Glutamatergic neuron (in vitro differentiated cells): ENCODE measurements around the gene TIAM2. TPM values are rescaled to one million over a fixed set of nuclear protein-coding genes. Genes with fewer than 3 reads are reported as not detected.

Experiments used
- DNase-seq: peaks from one replicate; pipeline ENCODE4 v3.0.0; 2022
- H3K27ac Mint-ChIP-seq: one replicate; pipeline ENCODE4 v1.8.0; 2020; ENCODE audit warnings: mild to moderate bottlenecking, mixed read lengths, inconsistent platforms; ENCODE audit not compliant: unreplicated experiment
- H3K27me3 Mint-ChIP-seq: one replicate; pipeline ENCODE4 v1.8.0; 2020; ENCODE audit warnings: mild to moderate bottlenecking, moderate library complexity, mixed read lengths, inconsistent platforms; ENCODE audit not compliant: unreplicated experiment
- H3K36me3 Mint-ChIP-seq: one replicate; pipeline ENCODE4 v1.8.0; 2020; ENCODE audit warnings: mild to moderate bottlenecking, mixed read lengths, inconsistent platforms; ENCODE audit not compliant: unreplicated experiment
- H3K4me1 Mint-ChIP-seq: one replicate; pipeline ENCODE4 v1.8.0; 2020; ENCODE audit warnings: mild to moderate bottlenecking, low read depth, mixed read lengths, inconsistent platforms; ENCODE audit not compliant: unreplicated experiment
- H3K4me3 Mint-ChIP-seq: one replicate; pipeline ENCODE4 v1.8.0; 2020; ENCODE audit warnings: mild to moderate bottlenecking, mixed read lengths, inconsistent platforms; ENCODE audit not compliant: unreplicated experiment
- H3K9me3 Mint-ChIP-seq: one replicate; pipeline ENCODE4 v1.8.0; 2020; ENCODE audit warnings: mild to moderate bottlenecking, moderate library complexity, mixed read lengths, inconsistent platforms; ENCODE audit not compliant: unreplicated experiment
- CTCF ChIP-seq: fragments of 200-600 bp; sonication (generic); IDR thresholded peaks from one replicate; pipeline ENCODE4 v1.5.0; 2021; ENCODE audit not compliant: partially characterized antibody, unreplicated experiment
- total RNA-seq: library from RNA; stranded (reverse); fragmentation: NEBNext Ultra II Directional; extraction: Animal tissue kit (Norgen Biotek cat#: 25700); gene quantifications from one replicate; pipeline ENCODE4 v1.2.1, GENCODE V29; 2021; ENCODE audit not compliant: unreplicated experiment

TIAM2 gene
- total RNA-seq, 1 donor from 2014 or later = 113 TPM

- no peak for TF ChIP-seq CTCF
- H3K27me3 Mint-ChIP-seq = peaks cover 15% of the 10 kb centered on the region
- peaks cover 10% of the 10 kb centered on the region for H3K9me3 Mint-ChIP-seq
- peaks cover 22% of the 10 kb centered on the region for H3K4me1 Mint-ChIP-seq
- H3K27ac Mint-ChIP-seq = no peak overlapping the region
- no peak overlapping the region for H3K4me3 Mint-ChIP-seq
- no peak for DNase-seq
- peaks cover 16% of the 10 kb centered on the region for H3K36me3 Mint-ChIP-seq
Observed at GRCh38 chr6:155190677-155191076, 195.6 kb downstream of the TIAM2 start.

- TF ChIP-seq CTCF = no peak
- no peak for DNase-seq
- no peak overlapping the region for H3K4me3 Mint-ChIP-seq
- H3K9me3 Mint-ChIP-seq = peaks cover 12% of the 10 kb centered on the region
- peak overlapping the region; percentile 25 for H3K27ac Mint-ChIP-seq
- peaks cover 17% of the 10 kb centered on the region for H3K27me3 Mint-ChIP-seq
- H3K4me1 Mint-ChIP-seq = peaks cover 25% of the 10 kb centered on the region
- H3K36me3 Mint-ChIP-seq = peaks cover 20% of the 10 kb centered on the region
Observed at GRCh38 chr6:155193526-155193925, 198.4 kb downstream of the TIAM2 start.

GRCh38 chr6:155194399-155194798 is 199.3 kb downstream of the TIAM2 start:
- Mint-ChIP-seq H3K27ac (peak overlapping the region; percentile 11), H3K36me3 (peaks cover 20% of the 10 kb centered on the region), H3K4me3 (no peak overlapping the region), H3K9me3 (peaks cover 12% of the 10 kb centered on the region), H3K27me3 (peaks cover 17% of the 10 kb centered on the region), H3K4me1 (peaks cover 20% of the 10 kb centered on the region)
- no peak for DNase-seq
- no peak for TF ChIP-seq CTCF

- H3K27me3 Mint-ChIP-seq = peaks cover 14% of the 10 kb centered on the region
- DNase-seq = no peak
Observed at GRCh38 chr6:155195903-155196302, 200.8 kb downstream of the TIAM2 start.

GRCh38 chr6:155196911-155197310 is 201.8 kb downstream of the TIAM2 start:
- H3K4me1 Mint-ChIP-seq = peaks cover 16% of the 10 kb centered on the region
- no peak overlapping the region for H3K4me3 Mint-ChIP-seq
- DNase-seq = no peak
- peaks cover 21% of the 10 kb centered on the region for H3K36me3 Mint-ChIP-seq
- TF ChIP-seq CTCF = no peak
- peaks cover 14% of the 10 kb centered on the region for H3K27me3 Mint-ChIP-seq
- H3K9me3 Mint-ChIP-seq = peaks cover 6% of the 10 kb centered on the region
- H3K27ac Mint-ChIP-seq = no peak overlapping the region

More at GRCh38 chr6:155195903-155196302, 200.8 kb downstream of the TIAM2 start:
- peaks cover 16% of the 10 kb centered on the region for H3K4me1 Mint-ChIP-seq
- H3K27ac Mint-ChIP-seq = peak overlapping the region; percentile 53
- H3K9me3 Mint-ChIP-seq = peaks cover 6% of the 10 kb centered on the region
- H3K4me3 Mint-ChIP-seq = peak overlapping the region; percentile 5
- peaks cover 19% of the 10 kb centered on the region for H3K36me3 Mint-ChIP-seq
- TF ChIP-seq CTCF = no peak
